ENCODE data around the gene DTWD2.
"Not testable (repeated sequence)": the region's sequence is repeated elsewhere in the genome, so short reads cannot be mapped to it uniquely, and the experiment has no call there.

The DTWD2 gene

GRCh38 chr5:118857700-118858099 lies 130.6 kb downstream of the DTWD2 start:
- DNase-seq = no peak

DNA sequence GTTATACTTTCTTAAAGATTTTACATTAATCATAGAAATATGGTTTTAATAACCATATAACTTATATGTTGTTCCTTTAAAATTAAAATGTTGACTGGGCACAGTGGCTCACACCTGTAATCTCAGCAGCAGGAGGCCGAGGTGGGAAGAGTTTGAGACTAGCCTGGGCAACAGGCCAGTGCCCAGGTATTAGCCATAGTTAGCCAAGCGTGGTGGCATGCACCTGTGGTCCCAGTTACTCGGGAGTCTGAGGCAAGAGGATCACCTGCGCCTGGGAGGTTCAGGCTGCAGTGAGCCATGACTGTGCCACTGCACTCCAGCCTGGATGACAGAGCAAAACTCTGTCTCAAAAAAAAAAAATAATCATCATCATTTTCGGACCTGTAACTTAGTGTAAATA lies 133.5 kb downstream of the DTWD2 start:
- no peak for DNase-seq

- not testable (repeated sequence) for DNase-seq
Measured at GRCh38 chr5:118851785-118852184, 136.6 kb downstream of the DTWD2 start.

GRCh38 chr5:118849507-118849906 lies 138.8 kb downstream of the DTWD2 start:
- not testable (repeated sequence) for DNase-seq

DNA sequence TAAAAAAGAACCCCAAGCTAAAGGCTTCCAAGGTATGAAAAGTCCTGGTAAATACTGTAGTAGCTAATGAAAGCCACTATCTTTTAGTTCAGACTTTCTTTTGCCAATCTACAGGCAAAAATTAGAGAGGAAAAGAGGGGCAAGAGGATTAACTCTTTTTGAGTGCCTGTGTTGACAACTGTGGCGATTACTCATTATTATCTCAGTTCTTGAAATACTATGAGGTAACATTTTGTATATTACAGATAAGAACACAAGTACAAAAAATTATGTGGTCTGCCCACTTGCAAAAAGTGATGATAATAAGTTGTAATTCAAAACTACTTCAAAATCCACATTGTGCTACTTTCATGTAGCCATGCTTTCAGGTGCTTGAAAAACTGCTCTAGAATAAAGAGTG lies 144.0 kb downstream of the DTWD2 start:
- DNase-seq = no peak

DNA sequence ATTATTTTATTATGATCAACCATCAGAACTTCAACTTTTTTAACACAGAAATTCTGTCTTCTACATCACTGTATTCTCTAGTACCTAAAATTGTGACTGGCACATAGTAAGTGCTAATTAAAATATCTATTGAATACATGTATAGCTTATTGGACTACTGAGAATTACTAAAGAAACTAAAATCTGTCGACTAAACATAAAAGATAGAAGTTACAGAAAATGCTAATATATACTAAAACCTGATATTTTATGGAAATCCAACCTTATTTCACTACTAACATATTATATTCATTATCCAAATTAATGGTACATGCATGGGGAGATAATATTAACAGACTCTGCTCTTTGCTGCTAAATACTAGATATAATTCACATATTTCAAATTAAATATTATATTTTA lies 153.6 kb downstream of the DTWD2 start:
- DNase-seq = no peak

GRCh38 chr5:118832974-118833373 lies 155.4 kb downstream of the DTWD2 start:
- DNase-seq = no peak

GRCh38 chr5:118825226-118825625 lies 163.1 kb downstream of the DTWD2 start:
- DNase-seq = no peak

DNA sequence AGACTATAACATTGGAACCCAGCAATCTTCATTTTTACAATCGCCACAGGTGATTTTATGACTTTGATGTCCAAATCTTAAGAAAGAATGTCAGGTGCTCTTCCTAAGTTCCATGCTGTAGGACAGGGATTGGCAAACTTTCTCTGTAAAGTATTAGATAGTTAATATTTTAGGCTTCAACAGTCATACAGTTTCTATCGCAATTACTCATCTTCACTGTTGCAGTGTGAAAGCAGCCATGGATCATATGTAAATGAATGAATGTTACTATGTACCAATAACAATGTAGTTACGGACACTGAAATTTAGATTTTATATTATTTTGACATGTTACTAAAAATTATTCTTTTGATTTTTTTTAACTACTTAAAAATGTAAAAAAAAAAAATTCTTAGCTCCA lies 169.7 kb downstream of the DTWD2 start:
- no peak for DNase-seq

DNA sequence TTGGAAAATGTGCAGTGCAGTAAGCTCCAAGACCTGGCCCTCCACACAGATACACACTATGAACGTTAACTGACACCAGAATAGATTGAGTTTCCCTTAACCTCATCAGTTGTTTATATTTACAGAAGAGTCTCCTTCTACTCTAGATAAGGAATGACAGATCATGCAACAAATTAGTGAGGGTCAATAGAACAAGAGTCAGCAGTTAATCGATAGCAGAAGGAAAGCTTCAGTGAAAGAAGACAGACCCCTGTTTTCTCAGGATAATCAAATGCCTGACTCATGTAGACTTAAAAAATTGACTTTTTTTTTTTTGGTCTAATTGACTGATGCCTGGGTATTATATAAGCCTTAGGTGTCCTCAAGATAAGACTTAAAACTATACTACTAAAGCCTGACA lies 179.9 kb downstream of the DTWD2 start:
- DNase-seq = no peak

- no peak for DNase-seq
Measured at GRCh38 chr5:118806571-118806970, 181.8 kb downstream of the DTWD2 start.

GRCh38 chr5:118802335-118802734 lies 186.0 kb downstream of the DTWD2 start:
- DNase-seq = no peak

GRCh38 chr5:118796081-118796480 lies 192.3 kb downstream of the DTWD2 start:
- DNase-seq = no peak

- DNase-seq = no peak
Measured at GRCh38 chr5:118794281-118794680, 194.1 kb downstream of the DTWD2 start.

DNA sequence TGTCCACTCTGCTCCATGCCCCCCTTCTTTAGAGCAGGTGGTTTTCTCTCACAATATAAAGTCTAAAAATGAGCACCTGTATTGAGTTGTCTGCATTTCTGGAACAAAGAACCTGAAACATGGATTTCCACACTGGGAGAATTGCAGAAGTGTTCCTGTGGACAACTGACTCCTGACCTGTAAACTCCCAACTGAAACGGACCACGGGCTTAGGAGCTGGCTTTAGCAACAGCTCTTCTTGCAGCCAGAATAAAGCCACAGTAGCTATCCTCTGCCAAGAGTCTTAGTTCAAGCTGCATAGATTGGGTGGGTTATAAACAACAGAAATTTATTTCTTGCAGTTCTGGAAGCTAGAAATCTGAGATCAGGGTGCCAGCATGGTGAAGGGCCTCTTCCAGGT lies 194.7 kb downstream of the DTWD2 start:
- no peak for DNase-seq

GRCh38 chr5:118793091-118793490 lies 195.3 kb downstream of the DTWD2 start:
- no peak for DNase-seq

GRCh38 chr5:118791926-118792734 lies 196.2 kb downstream of the DTWD2 start:
- peak; percentile 32 for DNase-seq

- no peak for DNase-seq
Measured at GRCh38 chr5:118789366-118789765, 199.0 kb downstream of the DTWD2 start.

- no peak for DNase-seq
Measured at GRCh38 chr5:118788351-118788750, 200.0 kb downstream of the DTWD2 start.

Measured in CD4-positive, alpha-beta T cell treated with Interleukin-17A for 1 hour (primary cell).